Measurements from ENCODE around the gene NCOA1. TPM values are rescaled to one million over a fixed set of nuclear protein-coding genes. Genes with fewer than 3 reads are reported as not detected.
"Not testable (repeated sequence)": the region's sequence is repeated elsewhere in the genome, so short reads cannot be mapped to it uniquely, and the experiment has no call there.

NCOA1 gene
- total RNA-seq, 2 experiments from 2014 or later, result 19.2 to 20.2 TPM

- H3K9me3 Mint-ChIP-seq, result peaks cover 12% of the 10 kb centered on the region
- H3K27ac Mint-ChIP-seq, H3K4me3 Mint-ChIP-seq, DNase-seq, H3K27me3 Mint-ChIP-seq: not testable (repeated sequence)
- H3K36me3 Mint-ChIP-seq, result peaks cover 43% of the 10 kb centered on the region
- peaks cover 62% of the 10 kb centered on the region for H3K4me1 Mint-ChIP-seq
These were observed 90.9 kb downstream of the NCOA1 start for GRCh38 chr2:24581971-24582370.

GRCh38 chr2:24586955-24587354 lies 95.9 kb downstream of the NCOA1 start:
- H3K4me3 Mint-ChIP-seq, result peak overlapping the region; percentile 42
- peak overlapping the region; percentile 64 for H3K27ac Mint-ChIP-seq

GRCh38 chr2:24588294-24588693 lies 97.2 kb downstream of the NCOA1 start:
- Mint-ChIP-seq H3K27me3 (no peaks in the 10 kb centered on the region), H3K36me3 (peaks cover 36% of the 10 kb centered on the region), H3K4me1 (peaks cover 44% of the 10 kb centered on the region), H3K9me3 (peaks cover 3% of the 10 kb centered on the region), H3K4me3 (no peak overlapping the region), H3K27ac (no peak overlapping the region)
- no peak for DNase-seq

More at GRCh38 chr2:24586955-24587354, 95.9 kb downstream of the NCOA1 start:
- DNase-seq, result peak; percentile 57
- peaks cover 45% of the 10 kb centered on the region for H3K4me1 Mint-ChIP-seq
- H3K27me3 Mint-ChIP-seq, result no peaks in the 10 kb centered on the region
- H3K36me3 Mint-ChIP-seq, result peaks cover 46% of the 10 kb centered on the region
- peaks cover 10% of the 10 kb centered on the region for H3K9me3 Mint-ChIP-seq

- H3K9me3 Mint-ChIP-seq, result peaks cover 3% of the 10 kb centered on the region
- H3K36me3 Mint-ChIP-seq, result peaks cover 32% of the 10 kb centered on the region
- peaks cover 24% of the 10 kb centered on the region for H3K4me1 Mint-ChIP-seq
- no peaks in the 10 kb centered on the region for H3K27me3 Mint-ChIP-seq
- no peak overlapping the region for H3K4me3 Mint-ChIP-seq
- no peak overlapping the region for H3K27ac Mint-ChIP-seq
- DNase-seq, result no peak
These were observed 101.5 kb downstream of the NCOA1 start for GRCh38 chr2:24592441-24593100.

- Mint-ChIP-seq H3K27me3 (no peaks in the 10 kb centered on the region), H3K9me3 (no peaks in the 10 kb centered on the region), H3K27ac (no peak overlapping the region), H3K36me3 (peaks cover 22% of the 10 kb centered on the region), H3K4me1 (peaks cover 10% of the 10 kb centered on the region), H3K4me3 (no peak overlapping the region)
- no peak for DNase-seq
These were observed 103.2 kb downstream of the NCOA1 start for GRCh38 chr2:24594283-24594682.

GRCh38 chr2:24597181-24597870 lies 106.3 kb downstream of the NCOA1 start:
- H3K27ac Mint-ChIP-seq, result no peak overlapping the region
- no peak overlapping the region for H3K4me3 Mint-ChIP-seq
- no peak for DNase-seq
- peaks cover 9% of the 10 kb centered on the region for H3K36me3 Mint-ChIP-seq
- H3K9me3 Mint-ChIP-seq, result no peaks in the 10 kb centered on the region
- no peaks in the 10 kb centered on the region for H3K27me3 Mint-ChIP-seq
- H3K4me1 Mint-ChIP-seq, result peaks cover 9% of the 10 kb centered on the region

GRCh38 chr2:24600140-24600539 lies 109.1 kb downstream of the NCOA1 start:
- H3K27me3 Mint-ChIP-seq, H3K4me3 Mint-ChIP-seq, H3K4me1 Mint-ChIP-seq, H3K9me3 Mint-ChIP-seq, H3K27ac Mint-ChIP-seq, DNase-seq: not testable (repeated sequence)
- peaks cover 28% of the 10 kb centered on the region for H3K36me3 Mint-ChIP-seq

GRCh38 chr2:24611631-24612030 lies 120.6 kb downstream of the NCOA1 start:
- DNase-seq, result no peak
- Mint-ChIP-seq H3K27me3 (no peaks in the 10 kb centered on the region), H3K27ac (no peak overlapping the region), H3K4me3 (no peak overlapping the region), H3K4me1 (peaks cover 11% of the 10 kb centered on the region), H3K36me3 (peaks cover 44% of the 10 kb centered on the region), H3K9me3 (peaks cover 20% of the 10 kb centered on the region)

- no peak overlapping the region for H3K27ac Mint-ChIP-seq
- no peak for DNase-seq
- no peak overlapping the region for H3K4me3 Mint-ChIP-seq
- peaks cover 11% of the 10 kb centered on the region for H3K4me1 Mint-ChIP-seq
- no peaks in the 10 kb centered on the region for H3K27me3 Mint-ChIP-seq
- H3K9me3 Mint-ChIP-seq, result peaks cover 18% of the 10 kb centered on the region
- peaks cover 36% of the 10 kb centered on the region for H3K36me3 Mint-ChIP-seq
These were observed 122.2 kb downstream of the NCOA1 start for GRCh38 chr2:24613154-24613814.

- Mint-ChIP-seq H3K4me3 (no peak overlapping the region), H3K27ac (no peak overlapping the region), H3K9me3 (peaks cover 5% of the 10 kb centered on the region), H3K4me1 (peaks cover 15% of the 10 kb centered on the region), H3K36me3 (peaks cover 17% of the 10 kb centered on the region), H3K27me3 (no peaks in the 10 kb centered on the region)
- no peak for DNase-seq
These were observed 125.6 kb downstream of the NCOA1 start for GRCh38 chr2:24616616-24617015.

- no peak for DNase-seq
- peaks cover 11% of the 10 kb centered on the region for H3K36me3 Mint-ChIP-seq
- H3K4me1 Mint-ChIP-seq, result peaks cover 18% of the 10 kb centered on the region
These were observed 126.4 kb downstream of the NCOA1 start for GRCh38 chr2:24617424-24617823.

GRCh38 chr2:24618144-24618543 lies 127.1 kb downstream of the NCOA1 start:
- H3K4me3 Mint-ChIP-seq, result no peak overlapping the region
- no peaks in the 10 kb centered on the region for H3K27me3 Mint-ChIP-seq
- H3K27ac Mint-ChIP-seq, result no peak overlapping the region
- DNase-seq, result no peak
- peaks cover 25% of the 10 kb centered on the region for H3K4me1 Mint-ChIP-seq
- no peaks in the 10 kb centered on the region for H3K9me3 Mint-ChIP-seq
- peaks cover 3% of the 10 kb centered on the region for H3K36me3 Mint-ChIP-seq

More at GRCh38 chr2:24617424-24617823, 126.4 kb downstream of the NCOA1 start:
- Mint-ChIP-seq H3K9me3 (peaks cover under 1% of the 10 kb centered on the region), H3K27ac (no peak overlapping the region), H3K4me3 (no peak overlapping the region), H3K27me3 (no peaks in the 10 kb centered on the region)

GRCh38 chr2:24618680-24619079 lies 127.6 kb downstream of the NCOA1 start:
- H3K9me3 Mint-ChIP-seq, result no peaks in the 10 kb centered on the region
- peaks cover 27% of the 10 kb centered on the region for H3K4me1 Mint-ChIP-seq
- no peak overlapping the region for H3K4me3 Mint-ChIP-seq
- H3K27ac Mint-ChIP-seq, result no peak overlapping the region
- no peaks in the 10 kb centered on the region for H3K27me3 Mint-ChIP-seq
- no peak for DNase-seq
- peaks cover 2% of the 10 kb centered on the region for H3K36me3 Mint-ChIP-seq

- Mint-ChIP-seq H3K27me3 (no peaks in the 10 kb centered on the region), H3K27ac (no peak overlapping the region), H3K36me3 (peaks cover 4% of the 10 kb centered on the region), H3K4me1 (peaks cover 28% of the 10 kb centered on the region), H3K4me3 (no peak overlapping the region), H3K9me3 (no peaks in the 10 kb centered on the region)
- DNase-seq, result no peak
These were observed 129.9 kb downstream of the NCOA1 start for GRCh38 chr2:24620936-24621335.

- H3K9me3 Mint-ChIP-seq, result no peaks in the 10 kb centered on the region
- H3K36me3 Mint-ChIP-seq, result peaks cover 4% of the 10 kb centered on the region
- DNase-seq, result no peak
- H3K27ac Mint-ChIP-seq, result no peak overlapping the region
- peaks cover 35% of the 10 kb centered on the region for H3K4me1 Mint-ChIP-seq
- H3K27me3 Mint-ChIP-seq, result no peaks in the 10 kb centered on the region
- no peak overlapping the region for H3K4me3 Mint-ChIP-seq
These were observed 130.9 kb downstream of the NCOA1 start for GRCh38 chr2:24621779-24622538.

Data from activated naive CD8-positive, alpha-beta T cell treated with anti-CD3 and anti-CD28 coated beads for 36 hours (primary cell).